Ishikawa (cell line): ENCODE data around the gene CBR3.

Experiments
- CEBPB ChIP-seq: IDR thresholded peaks from 2 replicates; pipeline ENCODE4 v1.6.1; 2012
- CREB1 ChIP-seq: IDR thresholded peaks from 2 replicates; pipeline ENCODE4 v1.6.1; 2012; ENCODE audit warnings: low read depth
- EGR1 ChIP-seq: IDR thresholded peaks from 2 replicates; pipeline ENCODE4 v1.6.1; 2012
- EP300 ChIP-seq: IDR thresholded peaks from 2 replicates; pipeline ENCODE4 v1.6.1; 2012; ENCODE audit warnings: borderline replicate concordance
- FOXM1 ChIP-seq: IDR thresholded peaks from 2 replicates; pipeline ENCODE4 v1.6.1; 2012; ENCODE audit warnings: low read depth, borderline replicate concordance
- NFIC ChIP-seq: IDR thresholded peaks from 2 replicates; pipeline ENCODE4 v1.6.1; 2012
- RAD21 ChIP-seq: IDR thresholded peaks from 2 replicates; pipeline ENCODE4 v1.6.1; 2012; ENCODE audit warnings: low read depth
- TAF1 ChIP-seq: IDR thresholded peaks from 2 replicates; pipeline ENCODE4 v1.6.1; 2012; ENCODE audit warnings: low read depth, mild to moderate bottlenecking
- TCF12 ChIP-seq: IDR thresholded peaks from 2 replicates; pipeline ENCODE4 v1.6.1; 2012; ENCODE audit warnings: low read depth
- TEAD4 ChIP-seq: IDR thresholded peaks from 2 replicates; pipeline ENCODE4 v1.6.1; 2012
- YY1 ChIP-seq: IDR thresholded peaks from 2 replicates; pipeline ENCODE4 v1.6.1; 2012; ENCODE audit warnings: low read depth
- ZBTB7A ChIP-seq: IDR thresholded peaks from 2 replicates; pipeline ENCODE4 v1.6.1; 2012; ENCODE audit warnings: low read depth
- TF ChIP-seq, protein P1 (sequence below): IDR thresholded peaks from 2 replicates; pipeline ENCODE4 v1.6.1; 2012
- TF ChIP-seq, protein P2 (sequence below): IDR thresholded peaks from 2 replicates; pipeline ENCODE4 v1.6.1; 2012; ENCODE audit warnings: low read depth, mild to moderate bottlenecking
- TF ChIP-seq, protein P3 (sequence below): IDR thresholded peaks from 2 replicates; pipeline ENCODE4 v1.6.1; 2012

The CBR3 gene

DNA sequence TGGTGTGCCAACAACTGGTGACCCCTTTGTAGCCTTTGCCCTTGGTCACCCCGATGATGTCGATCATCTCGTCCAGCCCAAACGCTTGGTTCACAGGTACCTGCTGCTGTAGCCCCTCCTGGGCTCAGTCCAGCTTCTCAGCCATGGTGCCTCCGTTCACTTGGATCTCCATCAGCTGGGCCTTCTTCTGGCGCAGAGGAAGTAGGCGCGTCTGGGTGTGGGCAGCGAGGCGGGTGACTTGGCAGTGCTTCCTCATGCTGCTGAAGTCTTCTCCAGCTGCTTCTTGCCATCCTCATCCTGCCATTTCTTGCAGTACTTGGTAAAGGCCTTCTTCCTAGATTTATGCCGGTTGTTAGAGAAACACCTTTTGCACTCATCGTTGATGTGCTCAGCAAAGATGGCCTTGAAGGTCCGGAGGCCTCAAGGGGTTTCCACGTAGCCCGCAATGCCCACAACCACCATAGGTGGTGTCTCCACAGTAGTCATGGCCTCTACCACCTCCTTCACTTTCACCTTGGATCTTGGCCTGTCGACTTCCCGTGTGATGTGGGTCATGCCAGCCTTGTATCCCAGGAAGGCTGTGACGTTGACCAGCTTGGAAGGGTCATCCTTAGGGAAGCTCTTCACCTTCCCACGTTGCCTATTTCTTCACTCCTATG is 34.7 kb downstream of the CBR3 start:
- TF ChIP-seq TEAD4 (no peak), RAD21 (no peak), ZBTB7A (no peak), TCF12 (no peak), FOXM1 (no peak), TAF1 (no peak), NFIC (no peak), CEBPB (no peak), EGR1 (no peak)
- TF ChIP-seq, protein P1, sequence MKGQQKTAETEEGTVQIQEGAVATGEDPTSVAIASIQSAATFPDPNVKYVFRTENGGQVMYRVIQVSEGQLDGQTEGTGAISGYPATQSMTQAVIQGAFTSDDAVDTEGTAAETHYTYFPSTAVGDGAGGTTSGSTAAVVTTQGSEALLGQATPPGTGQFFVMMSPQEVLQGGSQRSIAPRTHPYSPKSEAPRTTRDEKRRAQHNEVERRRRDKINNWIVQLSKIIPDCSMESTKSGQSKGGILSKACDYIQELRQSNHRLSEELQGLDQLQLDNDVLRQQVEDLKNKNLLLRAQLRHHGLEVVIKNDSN, result no peak
- TF ChIP-seq, protein P2, sequence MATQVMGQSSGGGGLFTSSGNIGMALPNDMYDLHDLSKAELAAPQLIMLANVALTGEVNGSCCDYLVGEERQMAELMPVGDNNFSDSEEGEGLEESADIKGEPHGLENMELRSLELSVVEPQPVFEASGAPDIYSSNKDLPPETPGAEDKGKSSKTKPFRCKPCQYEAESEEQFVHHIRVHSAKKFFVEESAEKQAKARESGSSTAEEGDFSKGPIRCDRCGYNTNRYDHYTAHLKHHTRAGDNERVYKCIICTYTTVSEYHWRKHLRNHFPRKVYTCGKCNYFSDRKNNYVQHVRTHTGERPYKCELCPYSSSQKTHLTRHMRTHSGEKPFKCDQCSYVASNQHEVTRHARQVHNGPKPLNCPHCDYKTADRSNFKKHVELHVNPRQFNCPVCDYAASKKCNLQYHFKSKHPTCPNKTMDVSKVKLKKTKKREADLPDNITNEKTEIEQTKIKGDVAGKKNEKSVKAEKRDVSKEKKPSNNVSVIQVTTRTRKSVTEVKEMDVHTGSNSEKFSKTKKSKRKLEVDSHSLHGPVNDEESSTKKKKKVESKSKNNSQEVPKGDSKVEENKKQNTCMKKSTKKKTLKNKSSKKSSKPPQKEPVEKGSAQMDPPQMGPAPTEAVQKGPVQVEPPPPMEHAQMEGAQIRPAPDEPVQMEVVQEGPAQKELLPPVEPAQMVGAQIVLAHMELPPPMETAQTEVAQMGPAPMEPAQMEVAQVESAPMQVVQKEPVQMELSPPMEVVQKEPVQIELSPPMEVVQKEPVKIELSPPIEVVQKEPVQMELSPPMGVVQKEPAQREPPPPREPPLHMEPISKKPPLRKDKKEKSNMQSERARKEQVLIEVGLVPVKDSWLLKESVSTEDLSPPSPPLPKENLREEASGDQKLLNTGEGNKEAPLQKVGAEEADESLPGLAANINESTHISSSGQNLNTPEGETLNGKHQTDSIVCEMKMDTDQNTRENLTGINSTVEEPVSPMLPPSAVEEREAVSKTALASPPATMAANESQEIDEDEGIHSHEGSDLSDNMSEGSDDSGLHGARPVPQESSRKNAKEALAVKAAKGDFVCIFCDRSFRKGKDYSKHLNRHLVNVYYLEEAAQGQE, result no peak

DNA sequence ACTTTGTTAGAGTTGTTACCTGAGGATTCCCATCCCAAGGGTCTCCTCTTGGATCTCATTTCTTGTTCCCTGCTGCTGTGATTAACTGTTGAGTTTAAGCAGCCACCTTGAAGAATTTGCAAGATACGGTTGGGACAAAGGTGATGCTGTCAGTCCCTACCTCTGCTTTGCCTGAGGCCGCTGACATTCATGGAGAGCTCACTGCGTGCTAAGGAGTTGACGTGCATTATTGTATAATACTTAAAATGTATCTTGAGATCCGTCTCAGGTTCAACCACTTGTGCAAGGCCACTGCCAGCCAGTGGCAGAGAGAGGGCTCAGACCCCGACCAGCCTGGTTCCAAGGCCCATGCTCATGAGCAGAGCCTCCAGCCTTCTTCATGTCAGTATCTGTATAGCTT is 35.9 kb downstream of the CBR3 start:
- TF ChIP-seq CEBPB (no peak), FOXM1 (no peak), CREB1 (no peak), TEAD4 (no peak), EP300 (no peak), NFIC (no peak), TCF12 (no peak), TAF1 (no peak), EGR1 (no peak), RAD21 (no peak), ZBTB7A (no peak), YY1 (no peak)
- TF ChIP-seq, protein P3, sequence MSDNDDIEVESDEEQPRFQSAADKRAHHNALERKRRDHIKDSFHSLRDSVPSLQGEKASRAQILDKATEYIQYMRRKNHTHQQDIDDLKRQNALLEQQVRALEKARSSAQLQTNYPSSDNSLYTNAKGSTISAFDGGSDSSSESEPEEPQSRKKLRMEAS, result no peak
- TF ChIP-seq, protein P2, result no peak
- TF ChIP-seq, protein P1, result no peak

DNA sequence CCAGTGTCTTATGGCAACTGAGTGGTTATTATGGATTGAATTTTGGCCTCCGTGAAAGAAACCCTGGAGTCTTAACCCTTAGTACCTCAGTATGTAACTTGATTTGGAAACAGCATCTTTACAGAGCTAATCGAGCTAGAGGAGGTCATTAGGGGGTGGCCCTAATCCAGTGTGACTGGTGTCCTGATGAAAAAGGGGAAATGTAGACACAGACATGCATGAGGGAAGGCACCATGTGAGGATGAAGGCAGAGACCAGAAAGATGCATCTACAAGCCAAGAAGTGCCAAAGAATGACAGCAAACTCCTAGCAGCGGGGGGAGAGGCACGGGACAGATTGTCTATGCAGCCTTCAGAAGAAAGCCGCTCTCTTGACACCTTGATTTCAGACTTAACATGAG is 36.5 kb downstream of the CBR3 start:
- no peak for TF ChIP-seq EP300
- TF ChIP-seq, protein P2, result no peak
- TF ChIP-seq CEBPB, result no peak
- TF ChIP-seq CREB1, result no peak
- TF ChIP-seq, protein P3, result no peak
- TF ChIP-seq, protein P1, result no peak
- TF ChIP-seq RAD21, result no peak
- no peak for TF ChIP-seq TAF1
- no peak for TF ChIP-seq TEAD4
- TF ChIP-seq EGR1, result no peak
- TF ChIP-seq NFIC, result no peak
- TF ChIP-seq FOXM1, result no peak
- no peak for TF ChIP-seq TCF12
- no peak for TF ChIP-seq ZBTB7A
- no peak for TF ChIP-seq YY1

DNA sequence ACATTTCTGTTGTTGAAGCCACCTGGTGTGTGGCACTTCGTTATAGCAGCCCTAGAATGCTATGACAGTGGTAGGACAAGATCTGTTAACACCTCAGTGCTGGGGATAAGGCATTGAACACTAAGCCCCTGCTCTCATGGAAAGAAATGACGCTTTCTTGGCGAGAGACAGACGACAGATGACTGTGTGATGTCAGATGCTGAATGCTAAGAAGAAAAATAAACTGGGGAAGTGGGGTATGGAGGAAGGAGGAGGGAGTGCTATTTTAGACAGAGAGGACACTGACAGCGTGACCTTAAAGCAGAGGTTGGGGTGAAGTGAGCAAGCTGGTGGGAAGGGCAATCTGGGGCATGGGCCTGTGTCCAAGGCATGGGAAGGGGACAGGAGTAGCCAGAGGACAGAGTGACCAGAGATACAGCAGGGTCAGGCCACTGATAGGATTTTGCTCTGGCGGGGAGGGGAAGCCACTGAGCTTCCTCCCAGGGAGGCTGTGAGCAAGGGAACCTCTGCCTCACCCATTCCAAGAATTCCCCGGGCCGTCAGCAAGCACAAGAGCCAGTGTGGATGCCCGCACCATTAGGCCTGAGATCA is 37.0 kb downstream of the CBR3 start:
- no peak for TF ChIP-seq TEAD4
- no peak for TF ChIP-seq EP300
- TF ChIP-seq RAD21, result no peak
- no peak for TF ChIP-seq CREB1
- TF ChIP-seq, protein P1, result no peak
- no peak for TF ChIP-seq YY1
- no peak for TF ChIP-seq CEBPB
- no peak for TF ChIP-seq FOXM1
- TF ChIP-seq ZBTB7A, result no peak
- no peak for TF ChIP-seq NFIC
- TF ChIP-seq TCF12, result no peak
- TF ChIP-seq EGR1, result no peak
- no peak for TF ChIP-seq TAF1
